Measurements from ENCODE around the gene STXBP6.

The STXBP6 gene

DNA sequence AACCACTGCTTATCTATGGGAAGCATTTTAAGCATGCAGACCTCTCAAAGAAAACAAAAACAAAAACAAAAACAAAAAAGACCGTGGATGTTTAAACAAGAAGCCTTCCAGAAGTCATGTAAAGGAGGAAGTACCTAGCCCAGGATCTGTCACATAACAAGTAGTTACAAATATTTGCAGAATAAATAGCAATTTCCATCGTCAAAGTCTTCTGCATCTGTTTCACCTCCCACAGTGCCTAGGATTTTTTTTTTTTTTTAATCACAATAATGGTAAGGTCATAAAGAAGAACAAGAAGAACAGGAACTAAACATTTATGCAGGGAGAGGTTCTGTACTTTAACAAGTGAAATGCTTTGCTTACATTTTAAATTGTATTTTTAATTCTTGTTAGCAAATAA is 2.4 kb upstream of the STXBP6 start:
- DNase-seq (ENCODE audit: low read depth, low spot score): no peak

DNA sequence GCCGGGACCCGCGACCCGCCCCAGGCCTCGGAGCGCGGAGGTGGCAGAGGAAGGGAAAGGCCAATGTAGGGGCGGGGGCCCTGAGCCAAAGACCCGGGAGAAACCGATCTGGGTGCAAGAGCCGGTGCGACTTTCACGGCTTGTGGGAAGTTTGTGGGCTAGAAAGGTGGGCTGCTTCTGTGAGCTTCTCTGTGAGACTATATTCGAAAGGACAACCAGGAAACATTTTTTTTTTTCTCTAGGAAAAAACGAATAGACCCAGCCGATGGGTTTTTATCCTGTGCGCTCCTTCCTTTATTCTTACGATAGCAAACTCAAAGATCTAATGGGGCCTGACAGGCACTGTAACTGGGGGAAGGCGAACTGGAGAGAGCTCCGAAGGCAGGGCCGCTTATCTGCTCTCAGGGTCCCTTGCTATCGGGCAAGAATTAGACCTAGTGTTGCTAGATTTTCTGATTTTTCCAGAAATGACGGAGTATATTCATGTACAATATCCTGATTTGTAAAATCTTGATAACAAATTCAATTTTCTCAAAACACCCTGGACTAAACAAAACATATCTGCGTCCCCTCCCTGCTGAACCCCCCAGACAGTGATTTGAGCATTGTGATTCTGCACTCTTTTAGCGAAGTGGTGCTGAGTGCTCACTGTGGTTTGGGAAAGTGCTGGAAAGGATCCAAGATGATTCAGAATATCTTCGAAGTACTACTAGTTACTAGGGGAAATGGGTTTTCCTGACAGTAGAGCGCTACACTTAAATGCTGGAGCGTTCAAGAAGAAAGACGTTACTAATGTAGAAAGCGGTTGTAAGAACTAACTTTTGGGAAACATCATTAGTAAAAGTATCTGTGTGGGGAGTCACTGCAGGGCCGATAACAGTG is 563 bp upstream of the STXBP6 start:
- DNase-seq (ENCODE audit: low read depth, low spot score): no peak

GRCh38 chr14:25049093-25049567 is 817 bp downstream of the STXBP6 start:
- DNase-seq (ENCODE audit: low read depth, low spot score): no peak

- no peak for DNase-seq (ENCODE audit: low read depth, low spot score)
Observed at GRCh38 chr14:25048170-25049016, 1.6 kb downstream of the STXBP6 start.

DNA sequence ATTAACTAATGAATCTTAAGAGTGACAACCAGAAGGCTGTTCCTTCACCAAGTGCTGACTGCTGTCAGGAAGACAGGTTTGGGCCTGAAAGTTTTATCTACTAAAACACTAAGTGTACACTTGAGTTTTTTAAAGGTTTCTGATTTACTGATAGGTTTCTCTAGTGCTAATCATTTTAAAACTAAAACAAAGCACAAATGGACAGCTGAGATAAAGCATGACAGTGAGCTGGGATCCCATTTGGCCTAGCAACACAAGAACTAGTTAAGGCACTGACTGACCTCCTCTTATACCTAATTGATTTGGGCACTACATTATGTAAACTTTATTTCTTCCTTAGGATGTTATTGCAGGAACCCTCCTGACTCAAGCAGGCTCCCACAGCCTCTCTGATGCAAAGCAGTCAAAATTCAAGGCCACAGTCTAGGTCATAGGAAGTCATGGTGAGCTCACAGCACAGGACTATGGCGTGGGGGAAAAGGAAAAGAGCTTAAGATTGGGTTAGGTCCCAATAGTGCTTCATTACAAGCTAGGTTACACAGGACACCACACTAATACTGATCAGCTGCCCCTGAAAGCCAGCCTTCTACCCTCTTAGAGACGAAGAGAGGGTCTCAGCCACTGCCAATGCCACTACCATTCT is 3.5 kb downstream of the STXBP6 start:
- DNase-seq (ENCODE audit: low read depth, low spot score): no peak

GRCh38 chr14:25044106-25044698 is 5.7 kb downstream of the STXBP6 start:
- DNase-seq (ENCODE audit: low read depth, low spot score): no peak

DNA sequence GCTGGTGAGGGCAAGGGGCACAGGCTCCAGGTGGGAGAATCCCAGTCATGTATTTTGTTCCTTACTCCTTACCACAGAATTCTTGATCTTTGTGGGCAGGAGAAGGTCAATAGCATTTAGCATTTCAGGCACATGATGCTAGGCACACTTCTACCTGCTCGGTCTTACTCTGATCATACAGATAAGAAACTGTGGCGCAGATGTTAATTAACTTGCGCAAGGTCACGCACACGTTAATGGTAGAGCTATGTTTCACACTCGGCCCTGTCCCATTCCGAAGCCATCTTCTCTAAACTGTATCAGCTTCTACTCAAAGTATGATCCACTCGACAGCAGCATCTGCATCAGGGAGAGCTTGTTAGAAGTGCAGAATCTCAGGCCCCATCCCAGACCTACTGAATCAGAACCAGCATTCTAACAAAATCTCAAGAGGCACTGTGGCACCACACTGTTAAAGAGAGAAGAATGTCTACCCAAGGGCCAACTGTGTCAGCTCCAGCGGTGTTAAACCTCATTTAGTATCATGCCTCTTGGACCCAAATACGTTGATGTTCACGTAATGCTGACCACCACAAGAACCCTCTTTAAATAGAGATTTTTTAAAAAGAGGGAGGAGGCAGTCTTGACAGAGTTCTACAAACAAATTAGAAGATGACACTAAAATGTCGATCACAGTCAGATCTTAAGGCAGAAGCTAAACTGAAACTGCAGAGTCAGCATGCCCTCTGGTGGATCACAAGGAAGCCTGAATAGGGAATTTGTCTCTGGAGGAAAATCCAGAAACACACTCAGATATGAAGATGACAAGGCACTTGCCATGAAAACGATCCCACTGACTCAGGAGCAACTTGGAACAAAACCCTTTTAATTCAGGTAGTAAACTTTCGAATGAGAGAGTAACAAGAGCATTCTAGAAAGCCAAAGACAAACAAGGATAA is 7.3 kb downstream of the STXBP6 start:
- no peak for DNase-seq (ENCODE audit: low read depth, low spot score)

GRCh38 chr14:25041898-25042297 is 8.0 kb downstream of the STXBP6 start:
- no peak for DNase-seq (ENCODE audit: low read depth, low spot score)

DNA sequence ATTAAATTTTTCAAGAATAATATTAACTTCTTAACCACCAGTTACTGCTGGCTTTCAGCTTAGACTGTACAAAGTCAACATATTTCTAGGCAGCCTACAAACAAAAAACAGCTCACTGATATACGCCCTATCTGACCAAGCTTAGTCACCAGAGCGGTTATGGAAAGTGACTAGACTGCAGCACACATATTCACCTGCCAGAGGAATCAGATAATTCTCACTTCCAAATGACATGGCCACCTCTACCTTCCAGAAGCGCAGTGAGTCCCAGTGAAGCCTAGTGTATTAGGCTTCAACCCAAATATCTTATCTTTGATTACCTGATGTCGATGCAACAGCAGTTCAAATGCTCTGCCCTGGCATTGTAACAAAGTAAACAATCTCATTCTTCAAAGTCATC is 8.5 kb downstream of the STXBP6 start:
- DNase-seq (ENCODE audit: low read depth, low spot score): no peak

GRCh38 chr14:25039933-25040332 is 10.0 kb downstream of the STXBP6 start:
- DNase-seq (ENCODE audit: low read depth, low spot score): no peak

- no peak for DNase-seq (ENCODE audit: low read depth, low spot score)
Observed at GRCh38 chr14:25038044-25038668, 11.8 kb downstream of the STXBP6 start.

DNA sequence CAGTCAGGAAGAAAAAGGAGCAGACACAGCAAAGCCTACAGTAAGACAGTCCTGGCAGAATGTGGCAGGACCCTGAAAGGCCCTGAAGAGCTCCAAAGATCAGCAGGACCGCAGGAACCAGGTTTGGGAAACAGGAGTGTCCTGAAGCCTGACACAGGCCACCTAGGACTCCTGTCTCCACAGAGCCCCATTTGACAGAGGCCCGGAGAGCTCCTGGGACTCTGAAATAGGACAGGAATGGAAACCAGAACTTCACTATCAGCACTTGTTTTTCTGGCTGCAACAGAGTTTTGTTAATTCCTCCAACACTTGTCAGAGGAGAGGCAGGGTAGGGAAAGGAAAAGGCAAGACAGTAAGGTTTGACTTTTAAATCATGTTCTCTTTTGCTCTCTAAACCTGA is 12.9 kb downstream of the STXBP6 start:
- no peak for DNase-seq (ENCODE audit: low read depth, low spot score)

DNA sequence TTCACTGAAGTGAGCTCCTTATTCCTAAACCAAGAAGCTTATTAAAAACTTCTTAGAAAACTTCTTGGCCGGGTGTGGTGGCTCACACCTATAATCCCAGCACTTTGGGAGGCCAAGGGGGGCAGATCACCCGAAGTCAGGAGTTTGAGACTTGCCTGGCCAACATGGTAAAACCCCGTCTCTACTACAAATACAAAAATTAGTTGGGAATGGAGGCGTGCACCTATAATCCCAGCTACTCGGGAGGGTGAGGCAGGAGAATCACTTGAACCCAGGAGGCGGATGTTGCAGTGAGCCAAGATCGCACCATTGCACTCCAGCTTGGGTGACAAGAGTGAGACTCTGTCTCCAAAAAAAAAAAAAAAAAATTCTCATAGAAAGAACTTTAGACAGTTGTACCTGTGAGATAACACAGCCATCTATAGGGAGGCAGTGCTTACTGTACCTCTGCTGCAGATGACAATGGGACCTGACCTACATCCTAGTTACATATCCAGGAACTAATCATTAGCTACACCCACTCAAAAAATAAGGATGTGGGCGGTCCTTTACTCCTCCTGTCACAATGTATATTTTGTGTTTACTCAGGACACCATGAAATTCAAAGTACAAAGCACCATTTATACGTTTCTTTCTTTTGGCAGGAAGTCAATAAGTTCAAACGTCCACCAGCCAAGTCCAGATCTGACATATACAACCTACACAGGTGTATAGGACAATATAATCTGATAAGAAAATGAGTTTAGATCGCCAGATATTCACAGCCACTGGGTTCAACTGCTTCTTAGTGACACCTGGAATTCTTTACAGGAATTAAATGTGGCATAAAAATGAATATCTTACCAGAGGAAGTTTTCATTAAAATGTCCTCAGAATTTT is 14.9 kb downstream of the STXBP6 start:
- no peak for DNase-seq (ENCODE audit: low read depth, low spot score)

- DNase-seq (ENCODE audit: low read depth, low spot score): no peak
Observed at GRCh38 chr14:25033358-25033757, 16.6 kb downstream of the STXBP6 start.

- no peak for DNase-seq (ENCODE audit: low read depth, low spot score)
Observed at GRCh38 chr14:25032092-25032784, 17.7 kb downstream of the STXBP6 start.

DNA sequence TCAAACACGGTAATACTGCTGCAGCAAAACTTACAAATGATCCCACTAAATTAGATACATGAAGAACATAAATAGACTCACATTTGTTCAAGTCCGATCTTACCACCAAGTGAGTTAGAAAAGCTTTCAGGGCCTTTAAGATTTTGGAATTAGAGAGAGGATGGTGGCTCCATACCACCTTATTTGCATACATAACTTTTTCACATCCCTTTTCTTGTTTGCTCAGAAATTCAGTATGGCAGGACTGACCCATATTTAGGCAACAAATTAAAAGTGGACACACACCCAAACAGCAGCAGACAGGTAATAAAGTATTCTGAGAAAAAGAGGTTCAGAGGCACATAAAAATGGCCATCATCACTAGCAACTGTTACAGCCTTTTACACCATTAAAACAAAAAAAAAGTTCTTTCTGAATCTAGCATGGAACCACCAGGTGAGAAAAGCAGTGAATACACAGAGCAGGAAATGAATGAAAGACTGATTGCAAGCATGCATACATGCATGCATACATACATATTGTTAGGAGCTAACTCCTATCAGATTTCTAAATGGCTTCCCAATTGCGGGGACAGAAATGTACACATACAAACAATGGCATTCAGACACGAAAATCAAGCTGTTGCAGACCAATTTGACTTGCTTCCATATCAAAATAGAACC is 23.3 kb downstream of the STXBP6 start:
- no peak for DNase-seq (ENCODE audit: low read depth, low spot score)

DNA sequence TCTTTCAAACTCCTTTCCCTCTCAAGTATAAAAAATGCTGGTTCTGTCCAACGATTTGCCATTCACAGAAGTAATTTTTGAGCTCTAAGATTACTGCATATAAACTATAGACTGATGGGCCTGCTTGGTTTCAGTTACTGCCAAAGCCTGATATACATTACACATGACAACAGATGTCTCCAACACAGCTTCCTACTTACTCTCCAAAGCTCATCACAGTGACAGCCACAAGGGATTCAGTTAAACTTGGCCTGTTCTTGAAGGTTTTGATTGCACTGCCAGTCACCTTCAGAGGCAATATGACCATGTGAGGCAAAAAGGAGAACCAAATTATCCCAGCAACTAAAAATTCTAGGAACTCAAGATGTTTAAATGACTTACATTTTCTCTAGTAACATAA is 30.1 kb downstream of the STXBP6 start:
- DNase-seq (ENCODE audit: low read depth, low spot score): no peak

DNA sequence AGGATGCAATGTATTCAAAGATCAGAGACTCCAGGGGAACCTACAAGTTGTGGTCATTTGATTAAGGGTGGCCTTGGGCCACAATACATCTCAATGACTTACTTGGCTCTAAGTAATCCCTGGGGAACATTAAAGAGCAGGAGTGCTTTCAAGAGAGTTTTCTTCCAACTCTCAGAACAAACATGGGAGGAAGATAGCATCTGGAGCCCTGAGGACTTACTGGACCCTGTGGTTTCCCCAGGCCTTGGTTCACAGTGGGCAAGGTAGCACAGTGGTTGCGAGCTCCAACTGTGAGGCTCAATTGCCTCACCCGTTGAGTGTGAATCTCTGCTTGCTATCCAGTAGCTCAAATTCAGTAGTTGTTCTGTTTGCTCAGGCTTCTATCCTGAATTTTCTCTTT is 32.4 kb downstream of the STXBP6 start:
- DNase-seq (ENCODE audit: low read depth, low spot score): no peak

All from activated naive CD8-positive, alpha-beta T cell treated with anti-CD3 and anti-CD28 coated beads, Interleukin-2, amount 50 U/mL, for 16 hours (primary cell).